GM12878 (cell line): ENCODE results near the gene TAC3. TPM values are rescaled to one million over a fixed set of nuclear protein-coding genes. Genes with fewer than 3 reads are reported as not detected.

Experiments
- ATAC-seq: fragments of 200-7000 bp; cut with Tn5 transposase; 3 replicates; pipeline ENCODE4 v1.9.1; 2020; ENCODE audit warnings: mild to moderate bottlenecking, moderate library complexity
- BruUV-seq: library from RNA; stranded (reverse); fragments of 400-500 nt; replicated peaks from 2 replicates; lab custom pipeline; 2021; lab: Mats Ljungman, UMichigan
- CTCF ChIA-PET: fragments of 300-600 bp; sonication (Branson Sonifier 250); formaldehyde crosslinking; extraction: SDS; loops from one replicate; lab custom pipeline; 2021; ENCODE audit warnings: inconsistent platforms; lab: Yijun Ruan, JAX
- POLR2A ChIA-PET: fragments of 350-600 bp; formaldehyde crosslinking; extraction: SDS; loops from one replicate; lab custom pipeline; 2021; ENCODE audit warnings: inconsistent platforms; lab: Charles Lee
- RAD21 ChIA-PET: fragments of 300-600 bp; sonication (Branson Sonifier 250); formaldehyde crosslinking; loops from one replicate; lab custom pipeline; 2023; ENCODE audit warnings: antibody characterized with exemption; ENCODE audit not compliant: unreplicated experiment; lab: Charles Lee
- SMC1A ChIA-PET: fragments of 300-600 bp; sonication (Branson Sonifier 250); formaldehyde crosslinking; loops from one replicate; lab custom pipeline; 2023; ENCODE audit not compliant: unreplicated experiment, uncharacterized antibody; lab: Charles Lee
- DNase-seq: peaks from one replicate; pipeline ENCODE4 v3.0.0-alpha.2; 2011; ENCODE audit warnings: low read depth, low spot score
- FAIRE-seq: peaks from 3 replicates; lab custom pipeline; 2011; peaks lifted over from hg19 to GRCh38; lab: Jason Lieb, UNC
- H2AFZ ChIP-seq: 2 replicates; pipeline ENCODE4 v1.6.0; 2011; ENCODE audit warnings: low read depth, low read length, control low read depth; ENCODE audit not compliant: control insufficient read depth
- H3K27ac ChIP-seq: 2 replicates; pipeline ENCODE4 v1.5.1; 2011; ENCODE audit warnings: control low read depth; ENCODE audit not compliant: control insufficient read depth, insufficient read depth
- H3K27me3 ChIP-seq, 2 experiments: replicated peaks in 1 of 2; 2 replicates each; pipeline versions ENCODE4 v1.6.0 to v1.6.1; 2011; ENCODE audit warnings: low read length in 1 of 2; ENCODE audit not compliant: control insufficient read depth in 2 of 2, insufficient read depth in 2 of 2
- H3K36me3 ChIP-seq, 2 experiments: 2 replicates each; pipeline ENCODE4 v1.5.1; 2011; ENCODE audit warnings: low read length in 1 of 2; ENCODE audit not compliant: control insufficient read depth in 2 of 2, insufficient read depth in 2 of 2
- H3K4me1 ChIP-seq: 2 replicates; pipeline ENCODE4 v1.6.1; 2011; ENCODE audit warnings: mild to moderate bottlenecking, low read length, moderate library complexity, mixed read lengths; ENCODE audit not compliant: control insufficient read depth, insufficient read depth
- H3K4me2 ChIP-seq: 2 replicates; pipeline ENCODE4 v1.6.0; 2011; ENCODE audit warnings: control low read depth; ENCODE audit not compliant: control insufficient read depth, insufficient read depth
- H3K4me3 ChIP-seq: fragments of 200-600 bp; sonication (generic); 2 replicates; pipeline ENCODE4 v1.5.1; 2016
- H3K79me2 ChIP-seq: 2 replicates; pipeline ENCODE4 v1.6.0; 2011; ENCODE audit warnings: low read length; ENCODE audit not compliant: control insufficient read depth, insufficient read depth
- H3K9ac ChIP-seq: 2 replicates; pipeline ENCODE4 v1.8.0; 2011; ENCODE audit warnings: low read length, control low read depth, mixed read lengths; ENCODE audit not compliant: control insufficient read depth, insufficient read depth
- H3K9me3 ChIP-seq: replicated peaks from 3 replicates; pipeline ENCODE4 v1.5.1; 2011; ENCODE audit warnings: mild to moderate bottlenecking, low read length; ENCODE audit not compliant: control insufficient read depth, insufficient read depth
- H4K20me1 ChIP-seq: 2 replicates; pipeline ENCODE4 v1.6.0; 2011; ENCODE audit not compliant: control insufficient read depth, insufficient read depth
- ATF3 ChIP-seq: IDR thresholded peaks from 2 replicates; pipeline ENCODE4 v1.6.1; 2011; ENCODE audit warnings: low read depth, mild to moderate bottlenecking, low read length, moderate library complexity, borderline replicate concordance; ENCODE audit errors: extremely low read depth
- ELK1 ChIP-seq: IDR thresholded peaks from 2 replicates; pipeline ENCODE4 v1.6.1; 2012; ENCODE audit warnings: low read depth, low read length, improper control_type of control experiment
- NFYA ChIP-seq: IDR thresholded peaks from 2 replicates; pipeline ENCODE4 v1.6.1; 2011; ENCODE audit warnings: low read depth, mild to moderate bottlenecking, low read length, improper control_type of control experiment, borderline replicate concordance
- PBX3 ChIP-seq: IDR thresholded peaks from 2 replicates; pipeline ENCODE4 v1.6.1; 2011; ENCODE audit warnings: mild to moderate bottlenecking, low read depth, low read length, moderate library complexity; ENCODE audit not compliant: insufficient replicate concordance
- TBL1XR1 ChIP-seq: IDR thresholded peaks from 2 replicates; pipeline ENCODE4 v1.6.1; 2012; ENCODE audit warnings: low read depth, low read length, improper control_type of control experiment
- TCF7 ChIP-seq: IDR thresholded peaks from 2 replicates; pipeline ENCODE4 v1.6.1; 2014; ENCODE audit warnings: antibody characterized with exemption, borderline replicate concordance
- YY1 ChIP-seq: IDR thresholded peaks from 2 replicates; pipeline ENCODE4 v1.6.1; 2011; ENCODE audit warnings: low read depth, mild to moderate bottlenecking, low read length
- WGBS: methylation state at CpG from one replicate; pipeline ENCODE4 v1.1.6; 2016; ENCODE audit warnings: low lambda C conversion rate; ENCODE audit not compliant: insufficient replicate concordance, insufficient coverage; ENCODE audit errors: missing lambda C conversion rate; 5-methylcytosine and 5-hydroxymethylcytosine counted together
- in situ Hi-C: fragments of 300-500 bp; cut with MboI; formaldehyde crosslinking; loops from 9 replicates; pipeline ENCODE4 v1.14.3; 2018; ENCODE audit warnings: mixed read lengths
- intact Hi-C: fragments of 100-400 bp; cut with micrococcal nuclease; formaldehyde crosslinking; loops from one replicate; pipeline ENCODE4 v1.14.2; 2022; ENCODE audit not compliant: unreplicated experiment
- polyA plus RNA-seq, 11 experiments: library from polyadenylated mRNA; depleted of rRNA in 4 of 11; unstranded in 6 of 11; stranded (reverse) in 5 of 11; fragments of >200 nt; fragmentation: Nextera tagmentation in 4 of 11; fragmentation: Illumina TruSeq in 1 of 11; extraction: Ambion mirVana in 4 of 11; extraction: Trizol in 1 of 11; gene quantifications; 1 replicate in 1 of 11; 2 replicates in 10 of 11; pipeline versions ENCODE4 v1.2.1 to v1.2.3, GENCODE V29; 2011 to 2016; ENCODE audit warnings: inconsistent platforms in 2 of 11, missing spikeins in 2 of 11, low read depth in 1 of 11
- total RNA-seq, 4 experiments: library from RNA; depleted of rRNA in 3 of 4; stranded (reverse); fragments of >200 nt in 3 of 4; fragmentation: Illumina TruSeq in 1 of 4; extraction: Trizol in 1 of 4; gene quantifications; 2 replicates each; pipeline versions ENCODE4 v1.2.1 to v1.2.3, GENCODE V29; 2013 to 2021

The TAC3 gene
- total and polyA plus RNA-seq, 10 of the 15 experiments (the other 5 are each of a cell fraction or from before 2014, with no cell fraction given) = 0.11 to 0.18 (median 0.13) TPM; not detected in 7

- Histone ChIP-seq H3K9ac (0 out of 2 replicates have a peak overlapping the region, but pooled peaks have one; percentile 11), H4K20me1 (no peaks in the 10 kb centered on the region), H3K27ac (no peak overlapping the region), H2AFZ (peak overlapping the region; percentile 34), H3K4me2 (peak overlapping the region; percentile 17; the same call in 1 of the 2 replicates), H3K4me1 (peaks cover 18% of the 10 kb centered on the region), H3K36me3 (no peaks in the 10 kb centered on the region; a peak in 1 of 4 replicates), H3K79me2 (no peaks in the 10 kb centered on the region), H3K9me3 (no peaks in the 10 kb centered on the region), H3K27me3 (no peaks in the 10 kb centered on the region), H3K4me3 (no peak overlapping the region)
- ChIA-PET CTCF (interaction anchor here (0.8 to 2.8 kb wide), 4 partner anchors 10 to 233 kb away, joined by 3 to 33 read pairs (median 8); partner anchors contain the start of gene HSD17B6), SMC1A (interaction anchor here (1.1 to 1.7 kb wide), 7 partner anchors 9 to 241 kb away, joined by 3 to 11 read pairs (median 4); no protein-coding TSS in a partner anchor), POLR2A (interaction anchor here (1.0 to 1.8 kb wide), 2 partner anchors 11 to 121 kb away, joined by 3 to 7 read pairs; no protein-coding TSS in a partner anchor), RAD21 (interaction anchor here (1.2 to 1.7 kb wide), 3 partner anchors 9 to 121 kb away, joined by 4 to 5 read pairs (median 5); partner anchors contain the start of gene STAT6)
- no TSS peak for BruUV-seq
- ATAC-seq (no peak), DNase-seq (no peak), FAIRE-seq (peak; percentile 59)
- in situ Hi-C loops = no loop called here
- WGBS = 77% methylated on average over 7 of the region's 7 CpGs
- intact Hi-C loops = no loop called here
- TF ChIP-seq TBL1XR1 (no peak), PBX3 (no peak), ELK1 (no peak), YY1 (no peak), NFYA (no peak), ATF3 (no peak), TCF7 (no peak)
- TF ChIP-seq, all 136 proteins: peak for 0
These were observed 25.5 kb downstream of the TAC3 start for GRCh38 chr12:56990648-56991318.
